Loucy (cell line): ENCODE measurements around the gene PDGFD.

Experiments used
- H2AFZ ChIP-seq: fragments of 200-600 bp; sonication (generic); 2 replicates; pipeline ENCODE4 v1.6.0; 2016; ENCODE audit warnings: antibody characterized with exemption, mild to moderate bottlenecking, low read length, moderate library complexity
- H3F3A ChIP-seq: fragments of 200-600 bp; 2 replicates; pipeline ENCODE4 v1.6.0; 2016; ENCODE audit warnings: antibody characterized with exemption, low read depth, mild to moderate bottlenecking
- H3K27me3 ChIP-seq: fragments of 200-600 bp; sonication (generic); 2 replicates; pipeline ENCODE4 v1.6.1; 2014; ENCODE audit warnings: low read length, mild to moderate bottlenecking; ENCODE audit not compliant: insufficient read depth, poor library complexity, severe bottlenecking
- H3K36me3 ChIP-seq: fragments of 200-600 bp; sonication (generic); 2 replicates; pipeline ENCODE4 v1.6.1; 2016; ENCODE audit warnings: low read length; ENCODE audit not compliant: insufficient read depth
- H3K4me1 ChIP-seq: fragments of 200-600 bp; sonication (generic); 2 replicates; pipeline ENCODE4 v1.5.1; 2014; ENCODE audit warnings: low read length, mild to moderate bottlenecking; ENCODE audit not compliant: insufficient read depth, poor library complexity, severe bottlenecking
- H3K4me2 ChIP-seq: fragments of 200-600 bp; sonication (generic); 2 replicates; pipeline ENCODE4 v1.6.0; 2014; ENCODE audit warnings: antibody characterized with exemption, low read length, low read depth, mild to moderate bottlenecking; ENCODE audit not compliant: poor library complexity, severe bottlenecking
- H3K4me3 ChIP-seq: fragments of 200-600 bp; sonication (generic); 2 replicates; pipeline ENCODE4 v1.5.1; 2014; ENCODE audit warnings: low read length, mild to moderate bottlenecking, mixed read lengths; ENCODE audit not compliant: poor library complexity, severe bottlenecking
- H3K79me2 ChIP-seq: fragments of 200-600 bp; sonication (generic); 2 replicates; pipeline ENCODE4 v1.6.1; 2014; ENCODE audit warnings: low read length; ENCODE audit not compliant: insufficient read depth
- H3K9ac ChIP-seq: fragments of 200-600 bp; sonication (generic); 2 replicates; pipeline ENCODE4 v1.6.0; 2014; ENCODE audit warnings: mild to moderate bottlenecking, low read depth, low read length, moderate library complexity; ENCODE audit not compliant: poor library complexity, severe bottlenecking
- H3K9me2 ChIP-seq: fragments of 200-600 bp; sonication (generic); replicated peaks from 2 replicates; pipeline ENCODE4 v1.6.1; 2016; ENCODE audit warnings: low read depth, low read length, mixed read lengths
- H3K9me3 ChIP-seq: fragments of 200-600 bp; sonication (generic); 2 replicates; pipeline ENCODE4 v1.6.1; 2014; ENCODE audit warnings: mild to moderate bottlenecking, antibody characterized with exemption, low read length, low read depth; ENCODE audit not compliant: insufficient read depth
- H4K20me1 ChIP-seq: fragments of 200-600 bp; sonication (generic); 2 replicates; pipeline ENCODE4 v1.6.0; 2014; ENCODE audit warnings: antibody characterized with exemption, low read length, mild to moderate bottlenecking; ENCODE audit not compliant: insufficient read depth, poor library complexity, severe bottlenecking
- CTCF ChIP-seq: fragments of 200-600 bp; sonication (generic); conservative IDR thresholded peaks from 2 replicates; pipeline ENCODE4 v1.5.1; 2014; ENCODE audit warnings: mild to moderate bottlenecking, antibody characterized with exemption, low read length
- EZH2phosphoT487 ChIP-seq: fragments of 200-600 bp; IDR thresholded peaks from 2 replicates; pipeline ENCODE4 v1.6.1; 2018; ENCODE audit warnings: antibody characterized with exemption, mild to moderate bottlenecking, moderate library complexity, borderline replicate concordance

The PDGFD gene

GRCh38 chr11:104129145-104129544 is 34.8 kb downstream of the PDGFD start:
- Histone ChIP-seq H3K36me3 (no peaks in the 10 kb centered on the region), H3K9me3 (no peaks in the 10 kb centered on the region), H3K79me2 (no peaks in the 10 kb centered on the region), H3K4me3 (no peak overlapping the region), H3K9me2 (no peaks in the 10 kb centered on the region), H3K9ac (no peak overlapping the region), H3F3A (no peaks in the 10 kb centered on the region), H3K4me2 (no peak overlapping the region), H3K27me3 (no peaks in the 10 kb centered on the region), H3K4me1 (peaks cover 12% of the 10 kb centered on the region), H4K20me1 (no peaks in the 10 kb centered on the region), H2AFZ (no peak overlapping the region)
- TF ChIP-seq EZH2phosphoT487, result no peak
- no peak for TF ChIP-seq CTCF

- Histone ChIP-seq H3K4me1 (peaks cover 15% of the 10 kb centered on the region), H3K36me3 (no peaks in the 10 kb centered on the region), H3K27me3 (no peaks in the 10 kb centered on the region), H3K4me2 (no peak overlapping the region), H3K79me2 (no peaks in the 10 kb centered on the region), H2AFZ (no peak overlapping the region), H3F3A (no peaks in the 10 kb centered on the region), H3K9me2 (no peaks in the 10 kb centered on the region), H3K4me3 (no peak overlapping the region), H4K20me1 (no peaks in the 10 kb centered on the region), H3K9me3 (no peaks in the 10 kb centered on the region), H3K9ac (no peak overlapping the region)
- no peak for TF ChIP-seq CTCF
- TF ChIP-seq EZH2phosphoT487, result no peak
Measured at GRCh38 chr11:104127828-104128227, 36.1 kb downstream of the PDGFD start.

GRCh38 chr11:104126464-104126863 is 37.5 kb downstream of the PDGFD start:
- H3K79me2 ChIP-seq, result no peaks in the 10 kb centered on the region
- H3K9me2 ChIP-seq, result no peaks in the 10 kb centered on the region
- H3K36me3 ChIP-seq, result no peaks in the 10 kb centered on the region
- no peaks in the 10 kb centered on the region for H3K27me3 ChIP-seq
- no peak overlapping the region for H2AFZ ChIP-seq
- no peak overlapping the region for H3K4me2 ChIP-seq
- H3F3A ChIP-seq, result no peaks in the 10 kb centered on the region
- no peak overlapping the region for H3K9ac ChIP-seq
- no peaks in the 10 kb centered on the region for H4K20me1 ChIP-seq
- no peak overlapping the region for H3K4me3 ChIP-seq
- no peak for TF ChIP-seq CTCF
- no peak for TF ChIP-seq EZH2phosphoT487
- H3K9me3 ChIP-seq, result no peaks in the 10 kb centered on the region
- H3K4me1 ChIP-seq, result peaks cover 15% of the 10 kb centered on the region
